K562 (cell line): ENCODE measurements around the gene ITGB2. TPM values are rescaled to one million over a fixed set of nuclear protein-coding genes. Genes with fewer than 3 reads are reported as not detected.

Source experiments
- POLR2A ChIP-seq: fragments of 450-650 bp; conservative IDR thresholded peaks from 2 replicates; pipeline ENCODE4 v1.6.1; 2016
- ZBTB1 ChIP-seq: sonication (generic); formaldehyde crosslinking; IDR thresholded peaks from 2 replicates; pipeline ENCODE4 v1.8.1; 2023; ENCODE audit warnings: missing genetic modification reagents, low read depth, mild to moderate bottlenecking, borderline replicate concordance
- polyA plus RNA-seq, 8 experiments: library from polyadenylated mRNA; depleted of rRNA in 4 of 8; stranded (reverse) in 5 of 8; unstranded in 3 of 8; fragments of >200 nt; fragmentation: Nextera tagmentation in 2 of 8; fragmentation: Illumina TruSeq in 1 of 8; extraction: Ambion mirVana in 2 of 8; extraction: Trizol in 1 of 8; gene quantifications; 2 replicates each; pipeline versions ENCODE4 v1.2.1 to v1.2.3, GENCODE V29; 2011 to 2014; ENCODE audit warnings: inconsistent platforms in 1 of 8, missing spikeins in 1 of 8
- total RNA-seq, 7 experiments: library from RNA; depleted of rRNA in 6 of 7; stranded (reverse); fragments of >200 nt in 6 of 7; fragmentation: Illumina TruSeq in 2 of 7; extraction: Trizol in 2 of 7; gene quantifications; 2 replicates each; pipeline versions ENCODE4 v1.2.1 to v1.2.3, GENCODE V29; 2011 to 2021; ENCODE audit warnings: low replicate concordance in 1 of 7
- TF ChIP-seq, protein P1 (sequence below): fragments of 200-600 bp; sonication (generic); IDR thresholded peaks from one replicate; pipeline ENCODE4 v1.6.1; 2012; ENCODE audit warnings: mild to moderate bottlenecking, low read depth, low read length, inconsistent platforms
- TF ChIP-seq, protein P2 (sequence below): fragments of 250-450 bp; sonication (Bioruptor Pico); IDR thresholded peaks from 2 replicates; pipeline ENCODE4 v1.8.0; 2022; ENCODE audit warnings: moderate library complexity, mild to moderate bottlenecking, inconsistent platforms
- TF ChIP-seq, protein P3 (sequence below), 2 experiments: fragments of 250-450 bp in 1 of 2; fragments of 450-650 bp in 1 of 2; sonication (Bioruptor Pico) in 1 of 2; IDR thresholded peaks; 2 replicates each; pipeline versions ENCODE4 v1.6.1 to v1.8.0; 2016 to 2021; ENCODE audit warnings: mild to moderate bottlenecking in 2 of 2, moderate library complexity in 2 of 2, missing compliant biosample characterization in 1 of 2, missing genetic modification characterization in 1 of 2
- TF ChIP-seq, protein P4 (sequence below): fragments of 450-650 bp; IDR thresholded peaks from 2 replicates; pipeline ENCODE4 v1.7.1; 2018; ENCODE audit warnings: mild to moderate bottlenecking, low read depth; ENCODE audit not compliant: partially characterized antibody
- TF ChIP-seq, protein P5 (sequence below): sonication (generic); formaldehyde crosslinking; IDR thresholded peaks from 2 replicates; pipeline ENCODE4 v1.8.0; 2023; ENCODE audit warnings: mild to moderate bottlenecking, missing genetic modification reagents

Gene ITGB2
- total and polyA plus RNA-seq, 9 of the 15 experiments (the other 6 are each of a cell fraction or from before 2014, with no cell fraction given) = 0.07 to 1.3 (median 0.51) TPM; not detected in 2

DNA sequence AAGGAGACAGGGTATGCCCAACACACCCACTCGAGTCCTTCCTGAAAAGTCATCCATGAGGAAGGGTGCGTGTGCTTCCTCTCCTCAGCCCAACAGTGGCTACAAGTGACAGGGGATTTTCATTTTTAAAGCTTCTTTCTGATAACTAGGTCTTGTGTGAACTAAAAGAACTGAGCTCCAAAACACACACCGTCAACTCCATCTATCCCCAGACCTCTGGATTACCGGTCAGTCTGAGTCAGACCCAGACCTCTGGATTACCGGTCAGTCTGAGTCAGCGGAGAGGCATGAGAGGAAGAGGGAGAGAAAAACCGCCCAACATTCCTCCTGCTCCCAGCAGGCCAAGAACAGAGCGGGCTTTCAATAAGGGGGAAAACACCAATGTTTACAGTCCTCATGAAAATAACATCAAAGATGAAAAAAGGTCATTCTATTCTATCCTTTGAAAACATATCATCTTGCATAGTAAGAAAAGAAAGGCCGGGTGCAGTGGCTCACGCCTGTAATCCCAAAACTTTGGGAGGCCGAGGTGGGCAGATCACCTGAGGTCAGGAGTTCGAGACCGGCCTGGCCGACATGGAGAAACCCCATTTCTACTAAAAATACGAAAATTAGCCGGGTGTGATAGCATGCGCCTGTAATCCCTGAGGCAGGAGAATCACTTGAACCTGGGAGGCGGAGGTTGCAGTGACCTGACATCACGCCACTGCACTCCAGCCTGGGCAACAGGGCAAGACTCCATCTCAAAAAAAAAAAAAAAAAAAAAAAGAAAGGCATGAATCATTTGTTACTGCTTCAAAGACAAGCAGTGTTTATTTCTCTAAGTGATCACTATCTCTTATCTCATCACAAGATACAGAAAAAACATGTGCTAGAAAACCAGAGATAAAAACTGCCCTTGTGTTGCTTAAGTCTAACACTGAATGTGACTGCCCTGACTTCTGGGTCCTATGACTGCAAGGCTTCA lies 50.6 kb downstream of the ITGB2 start (continued):
- TF ChIP-seq, protein P1, sequence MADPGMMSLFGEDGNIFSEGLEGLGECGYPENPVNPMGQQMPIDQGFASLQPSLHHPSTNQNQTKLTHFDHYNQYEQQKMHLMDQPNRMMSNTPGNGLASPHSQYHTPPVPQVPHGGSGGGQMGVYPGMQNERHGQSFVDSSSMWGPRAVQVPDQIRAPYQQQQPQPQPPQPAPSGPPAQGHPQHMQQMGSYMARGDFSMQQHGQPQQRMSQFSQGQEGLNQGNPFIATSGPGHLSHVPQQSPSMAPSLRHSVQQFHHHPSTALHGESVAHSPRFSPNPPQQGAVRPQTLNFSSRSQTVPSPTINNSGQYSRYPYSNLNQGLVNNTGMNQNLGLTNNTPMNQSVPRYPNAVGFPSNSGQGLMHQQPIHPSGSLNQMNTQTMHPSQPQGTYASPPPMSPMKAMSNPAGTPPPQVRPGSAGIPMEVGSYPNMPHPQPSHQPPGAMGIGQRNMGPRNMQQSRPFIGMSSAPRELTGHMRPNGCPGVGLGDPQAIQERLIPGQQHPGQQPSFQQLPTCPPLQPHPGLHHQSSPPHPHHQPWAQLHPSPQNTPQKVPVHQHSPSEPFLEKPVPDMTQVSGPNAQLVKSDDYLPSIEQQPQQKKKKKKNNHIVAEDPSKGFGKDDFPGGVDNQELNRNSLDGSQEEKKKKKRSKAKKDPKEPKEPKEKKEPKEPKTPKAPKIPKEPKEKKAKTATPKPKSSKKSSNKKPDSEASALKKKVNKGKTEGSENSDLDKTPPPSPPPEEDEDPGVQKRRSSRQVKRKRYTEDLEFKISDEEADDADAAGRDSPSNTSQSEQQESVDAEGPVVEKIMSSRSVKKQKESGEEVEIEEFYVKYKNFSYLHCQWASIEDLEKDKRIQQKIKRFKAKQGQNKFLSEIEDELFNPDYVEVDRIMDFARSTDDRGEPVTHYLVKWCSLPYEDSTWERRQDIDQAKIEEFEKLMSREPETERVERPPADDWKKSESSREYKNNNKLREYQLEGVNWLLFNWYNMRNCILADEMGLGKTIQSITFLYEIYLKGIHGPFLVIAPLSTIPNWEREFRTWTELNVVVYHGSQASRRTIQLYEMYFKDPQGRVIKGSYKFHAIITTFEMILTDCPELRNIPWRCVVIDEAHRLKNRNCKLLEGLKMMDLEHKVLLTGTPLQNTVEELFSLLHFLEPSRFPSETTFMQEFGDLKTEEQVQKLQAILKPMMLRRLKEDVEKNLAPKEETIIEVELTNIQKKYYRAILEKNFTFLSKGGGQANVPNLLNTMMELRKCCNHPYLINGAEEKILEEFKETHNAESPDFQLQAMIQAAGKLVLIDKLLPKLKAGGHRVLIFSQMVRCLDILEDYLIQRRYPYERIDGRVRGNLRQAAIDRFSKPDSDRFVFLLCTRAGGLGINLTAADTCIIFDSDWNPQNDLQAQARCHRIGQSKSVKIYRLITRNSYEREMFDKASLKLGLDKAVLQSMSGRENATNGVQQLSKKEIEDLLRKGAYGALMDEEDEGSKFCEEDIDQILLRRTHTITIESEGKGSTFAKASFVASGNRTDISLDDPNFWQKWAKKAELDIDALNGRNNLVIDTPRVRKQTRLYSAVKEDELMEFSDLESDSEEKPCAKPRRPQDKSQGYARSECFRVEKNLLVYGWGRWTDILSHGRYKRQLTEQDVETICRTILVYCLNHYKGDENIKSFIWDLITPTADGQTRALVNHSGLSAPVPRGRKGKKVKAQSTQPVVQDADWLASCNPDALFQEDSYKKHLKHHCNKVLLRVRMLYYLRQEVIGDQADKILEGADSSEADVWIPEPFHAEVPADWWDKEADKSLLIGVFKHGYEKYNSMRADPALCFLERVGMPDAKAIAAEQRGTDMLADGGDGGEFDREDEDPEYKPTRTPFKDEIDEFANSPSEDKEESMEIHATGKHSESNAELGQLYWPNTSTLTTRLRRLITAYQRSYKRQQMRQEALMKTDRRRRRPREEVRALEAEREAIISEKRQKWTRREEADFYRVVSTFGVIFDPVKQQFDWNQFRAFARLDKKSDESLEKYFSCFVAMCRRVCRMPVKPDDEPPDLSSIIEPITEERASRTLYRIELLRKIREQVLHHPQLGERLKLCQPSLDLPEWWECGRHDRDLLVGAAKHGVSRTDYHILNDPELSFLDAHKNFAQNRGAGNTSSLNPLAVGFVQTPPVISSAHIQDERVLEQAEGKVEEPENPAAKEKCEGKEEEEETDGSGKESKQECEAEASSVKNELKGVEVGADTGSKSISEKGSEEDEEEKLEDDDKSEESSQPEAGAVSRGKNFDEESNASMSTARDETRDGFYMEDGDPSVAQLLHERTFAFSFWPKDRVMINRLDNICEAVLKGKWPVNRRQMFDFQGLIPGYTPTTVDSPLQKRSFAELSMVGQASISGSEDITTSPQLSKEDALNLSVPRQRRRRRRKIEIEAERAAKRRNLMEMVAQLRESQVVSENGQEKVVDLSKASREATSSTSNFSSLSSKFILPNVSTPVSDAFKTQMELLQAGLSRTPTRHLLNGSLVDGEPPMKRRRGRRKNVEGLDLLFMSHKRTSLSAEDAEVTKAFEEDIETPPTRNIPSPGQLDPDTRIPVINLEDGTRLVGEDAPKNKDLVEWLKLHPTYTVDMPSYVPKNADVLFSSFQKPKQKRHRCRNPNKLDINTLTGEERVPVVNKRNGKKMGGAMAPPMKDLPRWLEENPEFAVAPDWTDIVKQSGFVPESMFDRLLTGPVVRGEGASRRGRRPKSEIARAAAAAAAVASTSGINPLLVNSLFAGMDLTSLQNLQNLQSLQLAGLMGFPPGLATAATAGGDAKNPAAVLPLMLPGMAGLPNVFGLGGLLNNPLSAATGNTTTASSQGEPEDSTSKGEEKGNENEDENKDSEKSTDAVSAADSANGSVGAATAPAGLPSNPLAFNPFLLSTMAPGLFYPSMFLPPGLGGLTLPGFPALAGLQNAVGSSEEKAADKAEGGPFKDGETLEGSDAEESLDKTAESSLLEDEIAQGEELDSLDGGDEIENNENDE = no peak
- TF ChIP-seq, protein P2, sequence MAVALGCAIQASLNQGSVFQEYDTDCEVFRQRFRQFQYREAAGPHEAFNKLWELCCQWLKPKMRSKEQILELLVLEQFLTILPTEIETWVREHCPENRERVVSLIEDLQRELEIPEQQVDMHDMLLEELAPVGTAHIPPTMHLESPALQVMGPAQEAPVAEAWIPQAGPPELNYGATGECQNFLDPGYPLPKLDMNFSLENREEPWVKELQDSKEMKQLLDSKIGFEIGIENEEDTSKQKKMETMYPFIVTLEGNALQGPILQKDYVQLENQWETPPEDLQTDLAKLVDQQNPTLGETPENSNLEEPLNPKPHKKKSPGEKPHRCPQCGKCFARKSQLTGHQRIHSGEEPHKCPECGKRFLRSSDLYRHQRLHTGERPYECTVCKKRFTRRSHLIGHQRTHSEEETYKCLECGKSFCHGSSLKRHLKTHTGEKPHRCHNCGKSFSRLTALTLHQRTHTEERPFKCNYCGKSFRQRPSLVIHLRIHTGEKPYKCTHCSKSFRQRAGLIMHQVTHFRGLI (CRISPR knock-in tag) = no peak
- TF ChIP-seq, protein P3, sequence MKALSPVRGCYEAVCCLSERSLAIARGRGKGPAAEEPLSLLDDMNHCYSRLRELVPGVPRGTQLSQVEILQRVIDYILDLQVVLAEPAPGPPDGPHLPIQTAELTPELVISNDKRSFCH (CRISPR knock-in tag; IDR thresholded peaks at IDR 0.05) = no peak
- TF ChIP-seq, protein P3 (tag; IDR thresholded peaks at IDR 0.05) = no peak
- no peak for TF ChIP-seq ZBTB1 (CRISPR knock-in tag)
- TF ChIP-seq, protein P4, sequence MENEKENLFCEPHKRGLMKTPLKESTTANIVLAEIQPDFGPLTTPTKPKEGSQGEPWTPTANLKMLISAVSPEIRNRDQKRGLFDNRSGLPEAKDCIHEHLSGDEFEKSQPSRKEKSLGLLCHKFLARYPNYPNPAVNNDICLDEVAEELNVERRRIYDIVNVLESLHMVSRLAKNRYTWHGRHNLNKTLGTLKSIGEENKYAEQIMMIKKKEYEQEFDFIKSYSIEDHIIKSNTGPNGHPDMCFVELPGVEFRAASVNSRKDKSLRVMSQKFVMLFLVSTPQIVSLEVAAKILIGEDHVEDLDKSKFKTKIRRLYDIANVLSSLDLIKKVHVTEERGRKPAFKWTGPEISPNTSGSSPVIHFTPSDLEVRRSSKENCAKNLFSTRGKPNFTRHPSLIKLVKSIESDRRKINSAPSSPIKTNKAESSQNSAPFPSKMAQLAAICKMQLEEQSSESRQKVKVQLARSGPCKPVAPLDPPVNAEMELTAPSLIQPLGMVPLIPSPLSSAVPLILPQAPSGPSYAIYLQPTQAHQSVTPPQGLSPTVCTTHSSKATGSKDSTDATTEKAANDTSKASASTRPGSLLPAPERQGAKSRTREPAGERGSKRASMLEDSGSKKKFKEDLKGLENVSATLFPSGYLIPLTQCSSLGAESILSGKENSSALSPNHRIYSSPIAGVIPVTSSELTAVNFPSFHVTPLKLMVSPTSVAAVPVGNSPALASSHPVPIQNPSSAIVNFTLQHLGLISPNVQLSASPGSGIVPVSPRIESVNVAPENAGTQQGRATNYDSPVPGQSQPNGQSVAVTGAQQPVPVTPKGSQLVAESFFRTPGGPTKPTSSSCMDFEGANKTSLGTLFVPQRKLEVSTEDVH = no peak
- TF ChIP-seq, protein P5, sequence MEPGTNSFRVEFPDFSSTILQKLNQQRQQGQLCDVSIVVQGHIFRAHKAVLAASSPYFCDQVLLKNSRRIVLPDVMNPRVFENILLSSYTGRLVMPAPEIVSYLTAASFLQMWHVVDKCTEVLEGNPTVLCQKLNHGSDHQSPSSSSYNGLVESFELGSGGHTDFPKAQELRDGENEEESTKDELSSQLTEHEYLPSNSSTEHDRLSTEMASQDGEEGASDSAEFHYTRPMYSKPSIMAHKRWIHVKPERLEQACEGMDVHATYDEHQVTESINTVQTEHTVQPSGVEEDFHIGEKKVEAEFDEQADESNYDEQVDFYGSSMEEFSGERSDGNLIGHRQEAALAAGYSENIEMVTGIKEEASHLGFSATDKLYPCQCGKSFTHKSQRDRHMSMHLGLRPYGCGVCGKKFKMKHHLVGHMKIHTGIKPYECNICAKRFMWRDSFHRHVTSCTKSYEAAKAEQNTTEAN (CRISPR knock-in tag) = no peak
- no peak for TF ChIP-seq POLR2A
